CD14-positive monocyte (primary cell): Measurements from ENCODE around the gene RPS6KA4. TPM values are rescaled to one million over a fixed set of nuclear protein-coding genes. Genes with fewer than 3 reads are reported as not detected.

Source experiments
- DNase-seq, 3 donors: peaks; one replicate each; pipeline ENCODE4 v3.0.0-alpha.2; 2011 to 2022
- H2AFZ ChIP-seq: 2 replicates; pipeline ENCODE4 v1.6.0; 2012; ENCODE audit warnings: mild to moderate bottlenecking, low read depth, low read length, inconsistent platforms; ENCODE audit not compliant: insufficient read depth, poor library complexity, severe bottlenecking
- H3K27ac ChIP-seq, 2 donors: 1 replicate in 1 of 2; 2 replicates in 1 of 2; pipeline ENCODE4 v1.5.1; 2012 to 2013; ENCODE audit warnings: low read length in 2 of 2, control low read depth in 1 of 2, inconsistent platforms in 1 of 2, low read depth in 1 of 2, mild to moderate bottlenecking in 1 of 2
- H3K27me3 ChIP-seq, 2 donors: one replicate each; pipeline versions ENCODE4 v1.6.0 to v1.6.1; 2011 to 2013; ENCODE audit warnings: low read length in 2 of 2; ENCODE audit not compliant: control insufficient read depth in 2 of 2, insufficient read depth in 2 of 2
- H3K36me3 ChIP-seq, 2 donors: replicated peaks in 1 of 2; 1 replicate in 1 of 2; 2 replicates in 1 of 2; pipeline versions ENCODE4 v1.5.1 to v1.6.1; 2012 to 2013; ENCODE audit warnings: low read length in 2 of 2, control low read depth in 1 of 2, inconsistent platforms in 1 of 2, mild to moderate bottlenecking in 1 of 2; ENCODE audit not compliant: insufficient read depth in 2 of 2, control insufficient read depth in 1 of 2
- H3K4me1 ChIP-seq, 2 donors: 1 replicate in 1 of 2; 2 replicates in 1 of 2; pipeline versions ENCODE4 v1.5.1 to v1.6.1; 2012 to 2013; ENCODE audit warnings: low read length in 2 of 2, control low read depth in 1 of 2, inconsistent platforms in 1 of 2, mild to moderate bottlenecking in 1 of 2, moderate library complexity in 1 of 2; ENCODE audit not compliant: insufficient read depth in 2 of 2, control insufficient read depth in 1 of 2
- H3K4me2 ChIP-seq: replicated peaks from 2 replicates; pipeline ENCODE3; 2012; ENCODE audit warnings: low read length, moderate library complexity, mild to moderate bottlenecking; ENCODE audit not compliant: poor library complexity, severe bottlenecking; ENCODE audit errors: extremely low read depth
- H3K4me3 ChIP-seq, 3 experiments: fragments of 200-600 bp in 1 of 3; sonication (generic) in 1 of 3; replicated peaks in 1 of 3; 1 replicate in 2 of 3; 2 replicates in 1 of 3; pipeline ENCODE4 v1.5.1; 2011 to 2013; ENCODE audit warnings: low read length in 3 of 3, mild to moderate bottlenecking in 3 of 3, control low read depth in 2 of 3, low read depth in 2 of 3, inconsistent platforms in 1 of 3, moderate library complexity in 1 of 3
- H3K79me2 ChIP-seq: 2 replicates; pipeline ENCODE4 v1.6.0; 2012; ENCODE audit warnings: mild to moderate bottlenecking, control low read depth, inconsistent platforms, low read length, moderate library complexity; ENCODE audit not compliant: insufficient read depth
- H3K9ac ChIP-seq: 2 replicates; pipeline ENCODE4 v1.6.0; 2017; ENCODE audit warnings: low read length, mild to moderate bottlenecking; ENCODE audit not compliant: insufficient read depth, poor library complexity, severe bottlenecking
- H3K9me3 ChIP-seq, 2 donors: replicated peaks in 1 of 2; 1 replicate in 1 of 2; 2 replicates in 1 of 2; pipeline versions ENCODE4 v1.5.1 to v1.6.1; 2012 to 2013; ENCODE audit warnings: low read length in 2 of 2, control low read depth in 1 of 2; ENCODE audit not compliant: control insufficient read depth in 1 of 2, insufficient read depth in 1 of 2
- H4K20me1 ChIP-seq: 2 replicates; pipeline ENCODE4 v1.6.0; 2012; ENCODE audit warnings: mild to moderate bottlenecking, low read length, control low read depth, moderate library complexity; ENCODE audit not compliant: insufficient read depth
- H3K27ac Mint-ChIP-seq, 7 donors: one replicate each; pipeline ENCODE4 v1.8.0; 2020; ENCODE audit warnings: mild to moderate bottlenecking in 7 of 7, mixed read lengths in 7 of 7, moderate library complexity in 6 of 7, inconsistent platforms in 2 of 7
- H3K27me3 Mint-ChIP-seq, 3 donors: one replicate each; pipeline ENCODE4 v1.8.0; 2021 to 2022; ENCODE audit warnings: low read depth in 3 of 3, mild to moderate bottlenecking in 3 of 3, mixed read lengths in 3 of 3, moderate library complexity in 3 of 3, inconsistent platforms in 1 of 3
- H3K36me3 Mint-ChIP-seq, 2 donors: one replicate each; pipeline ENCODE4 v1.8.0; 2020; ENCODE audit warnings: mixed read lengths in 2 of 2, inconsistent platforms in 1 of 2, mild to moderate bottlenecking in 1 of 2
- H3K4me1 Mint-ChIP-seq: one replicate; pipeline ENCODE4 v1.8.0; 2020; ENCODE audit warnings: mild to moderate bottlenecking, mixed read lengths
- H3K4me3 Mint-ChIP-seq, 2 donors: one replicate each; pipeline ENCODE4 v1.8.0; 2020; ENCODE audit warnings: mild to moderate bottlenecking in 2 of 2, mixed read lengths in 2 of 2, moderate library complexity in 1 of 2
- H3K9me3 Mint-ChIP-seq, 7 donors: one replicate each; pipeline ENCODE4 v1.8.0; 2020 to 2022; ENCODE audit warnings: mixed read lengths in 7 of 7, mild to moderate bottlenecking in 6 of 7, moderate library complexity in 6 of 7, inconsistent platforms in 2 of 7
- WGBS: methylation state at CpG from one replicate; pipeline ENCODE4 v1.1.5; 2013; ENCODE audit warnings: missing lambda C conversion rate; ENCODE audit not compliant: insufficient coverage; 5-methylcytosine and 5-hydroxymethylcytosine counted together
- intact Hi-C, 2 donors: fragments of 100-400 bp; cut with micrococcal nuclease; formaldehyde crosslinking; loops; one replicate each; pipeline versions ENCODE4 v1.15.0 to v1.15.1; 2023
- polyA plus RNA-seq, 3 donors: library from polyadenylated mRNA; depleted of rRNA in 1 of 3; unstranded in 2 of 3; stranded (reverse) in 1 of 3; fragments of 300-500 nt in 2 of 3; fragments of >200 nt in 1 of 3; fragmentation: Illumina TruSeq in 2 of 3; gene quantifications; 1 replicate in 2 of 3; 2 replicates in 1 of 3; pipeline ENCODE4 v1.2.3, GENCODE V29; 2012 to 2021
- TF ChIP-seq, protein P1 (sequence below): fragments of 200-600 bp; IDR thresholded peaks from one replicate; pipeline ENCODE4 v1.8.0; 2022; ENCODE audit warnings: antibody characterized with exemption, mild to moderate bottlenecking

The RPS6KA4 gene
- polyA plus RNA-seq, 3 donors = 16.2 to 110 (median 24.5) TPM

- Mint-ChIP-seq H3K4me1 (peaks cover 22% of the 10 kb centered on the region), H3K36me3 (peaks cover 45 to 93% of the 10 kb centered on the region in 2 donors), H3K27me3 (no peaks in the 10 kb centered on the region), H3K4me3 (no peak overlapping the region), H3K27ac (no peak overlapping the region), H3K9me3 (peaks cover 0 to 1% (median 0%) of the 10 kb centered on the region in 7 donors)
- TF ChIP-seq, protein P1, sequence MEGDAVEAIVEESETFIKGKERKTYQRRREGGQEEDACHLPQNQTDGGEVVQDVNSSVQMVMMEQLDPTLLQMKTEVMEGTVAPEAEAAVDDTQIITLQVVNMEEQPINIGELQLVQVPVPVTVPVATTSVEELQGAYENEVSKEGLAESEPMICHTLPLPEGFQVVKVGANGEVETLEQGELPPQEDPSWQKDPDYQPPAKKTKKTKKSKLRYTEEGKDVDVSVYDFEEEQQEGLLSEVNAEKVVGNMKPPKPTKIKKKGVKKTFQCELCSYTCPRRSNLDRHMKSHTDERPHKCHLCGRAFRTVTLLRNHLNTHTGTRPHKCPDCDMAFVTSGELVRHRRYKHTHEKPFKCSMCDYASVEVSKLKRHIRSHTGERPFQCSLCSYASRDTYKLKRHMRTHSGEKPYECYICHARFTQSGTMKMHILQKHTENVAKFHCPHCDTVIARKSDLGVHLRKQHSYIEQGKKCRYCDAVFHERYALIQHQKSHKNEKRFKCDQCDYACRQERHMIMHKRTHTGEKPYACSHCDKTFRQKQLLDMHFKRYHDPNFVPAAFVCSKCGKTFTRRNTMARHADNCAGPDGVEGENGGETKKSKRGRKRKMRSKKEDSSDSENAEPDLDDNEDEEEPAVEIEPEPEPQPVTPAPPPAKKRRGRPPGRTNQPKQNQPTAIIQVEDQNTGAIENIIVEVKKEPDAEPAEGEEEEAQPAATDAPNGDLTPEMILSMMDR = no peak
- peaks cover 78 to 90% of the 10 kb centered on the region in 2 donors for H3K36me3 ChIP-seq
- H3K27ac ChIP-seq = no peak overlapping the region
- no peak for DNase-seq
- no peaks in the 10 kb centered on the region for H3K9me3 ChIP-seq
- H3K27me3 ChIP-seq = no peaks in the 10 kb centered on the region
- H2AFZ ChIP-seq = no peak overlapping the region
- peaks cover 86% of the 10 kb centered on the region for H4K20me1 ChIP-seq
- intact Hi-C loops = no loop called here
- 86% methylated on average over 13 of the region's 14 CpGs for WGBS
- H3K4me3 ChIP-seq = no peak overlapping the region
- peaks cover 3 to 8% of the 10 kb centered on the region in 2 donors for H3K4me1 ChIP-seq
- peaks cover 13% of the 10 kb centered on the region for H3K79me2 ChIP-seq
- H3K4me2 ChIP-seq = no peak overlapping the region
- H3K9ac ChIP-seq = no peak overlapping the region
Observed at GRCh38 chr11:64348383-64349024, 10.5 kb upstream of the RPS6KA4 start.

- TF ChIP-seq, protein P1 = no peak
- peaks cover 3 to 9% of the 10 kb centered on the region in 2 donors for H3K4me1 ChIP-seq
- H3K9me3 Mint-ChIP-seq = peaks cover 0 to 1% (median 0%) of the 10 kb centered on the region in 7 donors
- peaks cover 86% of the 10 kb centered on the region for H4K20me1 ChIP-seq
- H3K9me3 ChIP-seq = no peaks in the 10 kb centered on the region
- no peaks in the 10 kb centered on the region for H3K27me3 ChIP-seq
- H3K27ac ChIP-seq = no peak overlapping the region
- H3K4me3 Mint-ChIP-seq = no peak overlapping the region
- H3K79me2 ChIP-seq = peaks cover 9% of the 10 kb centered on the region
- no peak overlapping the region for H3K4me2 ChIP-seq
- H3K36me3 Mint-ChIP-seq = peaks cover 45 to 93% of the 10 kb centered on the region in 2 donors
- DNase-seq = no peak
- H3K4me1 Mint-ChIP-seq = peaks cover 22% of the 10 kb centered on the region
- peaks cover 77 to 90% of the 10 kb centered on the region in 2 donors for H3K36me3 ChIP-seq
- intact Hi-C loops = no loop called here
- no peak overlapping the region for H2AFZ ChIP-seq
- no peaks in the 10 kb centered on the region for H3K27me3 Mint-ChIP-seq
- no peak overlapping the region for H3K9ac ChIP-seq
- H3K27ac Mint-ChIP-seq = no peak overlapping the region
- 91% methylated on average over 6 of the region's 7 CpGs for WGBS
- H3K4me3 ChIP-seq = no peak overlapping the region
Observed at GRCh38 chr11:64349025-64349387, 10.0 kb upstream of the RPS6KA4 start.
